Esophagus muscularis mucosa (tissue), 4 donors: Measurements from ENCODE around the gene SCFD2. TPM values are rescaled to one million over a fixed set of nuclear protein-coding genes. Genes with fewer than 3 reads are reported as not detected.

ENCODE experiments used
- DNase-seq: peaks from one replicate; pipeline ENCODE4 v3.0.0-alpha.2; 2017; ENCODE audit errors: extremely low spot score
- H3K27ac ChIP-seq, 4 donors: fragments of 200-600 bp; sonication (generic); replicated peaks in 1 of 4; 1 replicate in 3 of 4; 2 replicates in 1 of 4; pipeline ENCODE4 v1.5.1; 2016 to 2019; ENCODE audit warnings: mild to moderate bottlenecking in 1 of 4
- H3K27me3 ChIP-seq, 4 donors: fragments of 200-600 bp; sonication (generic); one replicate each; pipeline versions ENCODE4 v1.5.1 to v1.6.0; 2016 to 2019
- H3K36me3 ChIP-seq, 4 donors: fragments of 200-600 bp; sonication (generic); one replicate each; pipeline ENCODE4 v1.5.1; 2016 to 2019
- H3K4me1 ChIP-seq, 4 donors: fragments of 200-600 bp; sonication (generic); one replicate each; pipeline ENCODE4 v1.5.1; 2016 to 2019
- H3K4me3 ChIP-seq, 4 donors: fragments of 200-600 bp; sonication (generic); 1 replicate in 2 of 4; 2 replicates in 2 of 4; pipeline ENCODE4 v1.5.1; 2016 to 2019; ENCODE audit warnings: mild to moderate bottlenecking in 4 of 4, moderate library complexity in 1 of 4
- H3K9me3 ChIP-seq, 4 donors: fragments of 200-600 bp; sonication (generic); 1 replicate in 3 of 4; 2 replicates in 1 of 4; pipeline ENCODE4 v1.5.1; 2016 to 2019
- EP300 ChIP-seq: sonication (generic); formaldehyde crosslinking; IDR thresholded peaks from one replicate; pipeline ENCODE4 v1.6.1; 2017; ENCODE audit warnings: antibody characterized with exemption
- POLR2A ChIP-seq: fragments of 450-650 bp; IDR thresholded peaks from one replicate; pipeline ENCODE4 v1.6.1; 2017; ENCODE audit warnings: antibody characterized with exemption, moderate library complexity, mild to moderate bottlenecking, low read depth
- POLR2AphosphoS5 ChIP-seq, 2 donors: sonication (generic); formaldehyde crosslinking; IDR thresholded peaks; one replicate each; pipeline ENCODE4 v1.6.1; 2017; ENCODE audit warnings: antibody characterized with exemption in 2 of 2
- WGBS: methylation state at CpG from one replicate; pipeline ENCODE4 v1.1.5; 2018; 5-methylcytosine and 5-hydroxymethylcytosine counted together
- intact Hi-C: fragments of 100-400 bp; cut with DNase I; formaldehyde crosslinking; loops from one replicate; pipeline ENCODE4 v1.15.1; 2023
- total RNA-seq, 4 donors: library from RNA; depleted of rRNA; stranded (reverse); fragments of >200 nt; gene quantifications; one replicate each; pipeline versions ENCODE4 v1.1.0 to v1.2.1, GENCODE V29; 2016
- TF ChIP-seq, protein P1 (sequence below), 3 experiments: fragments of 200-600 bp in 2 of 3; fragments of 450-650 bp in 1 of 3; sonication (generic) in 2 of 3; IDR thresholded peaks; one replicate each; pipeline ENCODE4 v1.5.1; 2017 to 2019; ENCODE audit warnings: antibody characterized with exemption in 3 of 3, mild to moderate bottlenecking in 2 of 3, moderate library complexity in 1 of 3

SCFD2 gene
- total RNA-seq, 4 donors from 2014 or later = 10.0 to 15.7 (median 12.7) TPM

DNA sequence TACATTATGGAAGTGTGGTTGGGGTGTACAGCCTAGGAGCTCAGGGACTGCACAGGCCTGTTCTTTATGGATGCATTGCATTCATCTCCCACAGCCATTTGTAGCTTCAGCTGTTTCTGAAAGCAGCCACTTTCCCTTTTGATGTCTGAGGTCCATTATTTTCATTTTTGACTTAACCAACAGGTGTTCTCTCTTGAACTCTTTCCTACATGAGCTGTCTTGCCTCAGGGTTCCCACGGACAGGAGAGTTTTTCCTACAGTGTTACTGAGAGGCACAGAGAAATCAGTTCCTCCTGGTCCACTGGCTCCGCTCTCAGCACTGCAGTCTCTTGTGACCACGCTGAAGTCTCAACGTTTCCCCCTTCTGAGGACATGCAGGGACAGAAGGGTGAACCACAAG is 416.5 kb downstream of the SCFD2 start:
- Histone ChIP-seq H3K4me3 (no peak overlapping the region), H3K4me1 (no peaks in the 10 kb centered on the region), H3K27me3 (no peaks in the 10 kb centered on the region), H3K36me3 (no peaks in the 10 kb centered on the region), H3K27ac (no peak overlapping the region), H3K9me3 (no peaks in the 10 kb centered on the region)
- DNase-seq = no peak
- TF ChIP-seq, protein P1, sequence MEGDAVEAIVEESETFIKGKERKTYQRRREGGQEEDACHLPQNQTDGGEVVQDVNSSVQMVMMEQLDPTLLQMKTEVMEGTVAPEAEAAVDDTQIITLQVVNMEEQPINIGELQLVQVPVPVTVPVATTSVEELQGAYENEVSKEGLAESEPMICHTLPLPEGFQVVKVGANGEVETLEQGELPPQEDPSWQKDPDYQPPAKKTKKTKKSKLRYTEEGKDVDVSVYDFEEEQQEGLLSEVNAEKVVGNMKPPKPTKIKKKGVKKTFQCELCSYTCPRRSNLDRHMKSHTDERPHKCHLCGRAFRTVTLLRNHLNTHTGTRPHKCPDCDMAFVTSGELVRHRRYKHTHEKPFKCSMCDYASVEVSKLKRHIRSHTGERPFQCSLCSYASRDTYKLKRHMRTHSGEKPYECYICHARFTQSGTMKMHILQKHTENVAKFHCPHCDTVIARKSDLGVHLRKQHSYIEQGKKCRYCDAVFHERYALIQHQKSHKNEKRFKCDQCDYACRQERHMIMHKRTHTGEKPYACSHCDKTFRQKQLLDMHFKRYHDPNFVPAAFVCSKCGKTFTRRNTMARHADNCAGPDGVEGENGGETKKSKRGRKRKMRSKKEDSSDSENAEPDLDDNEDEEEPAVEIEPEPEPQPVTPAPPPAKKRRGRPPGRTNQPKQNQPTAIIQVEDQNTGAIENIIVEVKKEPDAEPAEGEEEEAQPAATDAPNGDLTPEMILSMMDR (IDR thresholded peaks at IDR 0.05) = no peak
- TF ChIP-seq POLR2A (no peak), EP300 (no peak), POLR2AphosphoS5 (IDR thresholded peaks at IDR 0.05) (no peak)
- intact Hi-C loops = no loop called here
- WGBS = 72% methylated on average over 4 of the region's 4 CpGs

DNA sequence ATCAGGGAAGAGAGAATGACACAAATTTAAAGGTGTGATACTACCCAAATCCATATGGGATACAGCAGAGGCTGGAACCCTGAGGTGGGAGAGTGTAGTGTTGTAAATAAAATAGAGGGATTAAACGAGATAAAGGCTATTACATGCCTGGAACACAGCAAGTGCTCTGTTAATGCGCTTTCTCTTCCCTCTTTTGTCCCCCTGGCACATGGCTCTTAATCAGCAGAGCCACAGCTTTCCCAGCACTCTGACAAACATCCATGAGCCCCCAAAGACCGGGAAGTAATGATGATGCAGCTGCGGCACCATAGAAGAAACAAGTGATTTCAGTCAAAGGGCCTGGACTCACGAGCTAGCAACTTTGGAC is 417.8 kb downstream of the SCFD2 start:
- Histone ChIP-seq H3K9me3 (no peaks in the 10 kb centered on the region), H3K27ac (no peak overlapping the region), H3K36me3 (no peaks in the 10 kb centered on the region), H3K4me1 (no peaks in the 10 kb centered on the region), H3K4me3 (no peak overlapping the region), H3K27me3 (no peaks in the 10 kb centered on the region)
- intact Hi-C loops = no loop called here
- 84% methylated on average over 5 of the region's 5 CpGs for WGBS
- no peak for DNase-seq
- TF ChIP-seq, protein P1 (IDR thresholded peaks at IDR 0.05) = no peak
- TF ChIP-seq EP300 (no peak), POLR2AphosphoS5 (IDR thresholded peaks at IDR 0.05) (no peak), POLR2A (no peak)

DNA sequence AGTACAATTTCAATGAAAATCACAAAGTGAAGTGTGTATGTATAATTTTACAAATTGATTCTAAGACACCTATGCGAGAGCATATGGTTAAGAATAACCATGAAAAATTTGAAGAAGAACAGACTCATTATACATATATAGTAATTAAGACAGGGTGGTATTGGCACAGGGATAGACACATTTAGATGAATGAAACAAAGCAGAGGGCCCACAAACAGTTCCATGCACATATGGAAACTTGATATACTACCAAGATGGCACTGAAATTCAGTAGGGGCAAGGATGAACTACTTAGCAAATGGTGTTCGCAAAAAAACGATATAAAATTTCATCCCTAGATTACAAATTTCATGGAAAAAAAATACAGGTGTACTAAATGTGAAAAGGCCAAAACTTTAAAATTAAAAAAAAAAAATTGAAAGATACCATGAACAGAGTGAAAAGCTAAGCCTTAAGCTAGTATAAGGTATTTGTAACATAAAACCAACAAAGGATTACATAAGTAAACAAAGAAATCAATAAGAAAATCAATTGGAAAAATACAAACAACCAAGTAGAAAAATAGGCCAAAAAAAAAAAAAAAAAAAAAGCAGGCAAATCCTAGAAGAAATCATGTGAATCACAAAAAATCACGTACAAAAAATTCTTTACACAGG is 418.3 kb downstream of the SCFD2 start:
- Histone ChIP-seq H3K9me3 (no peaks in the 10 kb centered on the region), H3K4me1 (no peaks in the 10 kb centered on the region), H3K36me3 (no peaks in the 10 kb centered on the region), H3K4me3 (no peak overlapping the region), H3K27me3 (no peaks in the 10 kb centered on the region), H3K27ac (no peak overlapping the region)
- 94% methylated on average over 4 of the region's 4 CpGs for WGBS
- no peak for DNase-seq
- TF ChIP-seq POLR2AphosphoS5 (IDR thresholded peaks at IDR 0.05) (no peak), POLR2A (no peak), EP300 (no peak)
- TF ChIP-seq, protein P1 (IDR thresholded peaks at IDR 0.05) = no peak
- intact Hi-C loops = no loop called here

DNA sequence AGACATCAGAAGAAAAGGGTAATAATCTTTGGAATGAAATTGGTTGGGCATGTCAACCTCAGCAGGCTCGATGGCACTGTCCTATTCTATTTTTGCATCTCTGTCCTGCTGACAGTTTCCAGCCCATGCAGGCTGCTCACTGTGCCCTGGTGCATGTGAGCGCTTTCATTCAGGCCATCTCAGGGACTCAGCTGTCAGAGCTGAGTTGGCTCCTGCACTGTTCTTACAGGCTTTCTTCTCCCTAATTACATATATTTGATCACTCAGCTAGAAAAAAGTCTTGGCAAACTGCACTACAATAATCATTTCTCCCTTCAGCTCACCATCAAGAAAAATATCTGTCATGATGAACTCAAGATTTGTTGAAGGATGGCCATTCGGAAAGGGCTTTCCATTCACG is 419.0 kb downstream of the SCFD2 start:
- WGBS = 84% methylated on average over 4 of the region's 4 CpGs
- Histone ChIP-seq H3K9me3 (no peaks in the 10 kb centered on the region), H3K36me3 (no peaks in the 10 kb centered on the region), H3K27ac (no peak overlapping the region), H3K27me3 (no peaks in the 10 kb centered on the region), H3K4me3 (no peak overlapping the region), H3K4me1 (no peaks in the 10 kb centered on the region)
- DNase-seq = no peak
- intact Hi-C loops = no loop called here
- TF ChIP-seq POLR2AphosphoS5 (IDR thresholded peaks at IDR 0.05) = no peak
- TF ChIP-seq POLR2A = no peak
- no peak for TF ChIP-seq EP300
- TF ChIP-seq, protein P1 (IDR thresholded peaks at IDR 0.05) = no peak

DNA sequence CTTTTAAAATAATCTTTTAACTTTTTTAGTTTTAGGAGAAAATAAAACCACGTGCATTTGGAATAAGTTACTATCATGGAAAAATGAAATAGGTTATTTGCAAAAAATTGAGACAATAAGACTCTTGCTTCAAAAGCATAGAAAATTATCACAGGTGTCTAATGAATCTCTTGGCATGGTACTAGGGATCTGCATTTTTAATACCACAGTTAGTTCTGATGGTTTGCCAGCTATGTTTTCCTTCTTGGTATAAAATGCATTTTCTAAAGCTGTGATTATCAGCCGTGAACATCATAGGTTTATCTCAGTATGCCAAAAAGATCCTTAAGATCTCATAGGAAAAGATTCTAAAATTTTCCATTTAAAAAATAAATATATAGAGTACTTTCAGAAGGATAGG is 419.9 kb downstream of the SCFD2 start:
- Histone ChIP-seq H3K4me1 (no peaks in the 10 kb centered on the region), H3K36me3 (no peaks in the 10 kb centered on the region), H3K4me3 (no peak overlapping the region), H3K27me3 (no peaks in the 10 kb centered on the region), H3K27ac (no peak overlapping the region), H3K9me3 (no peaks in the 10 kb centered on the region)
- TF ChIP-seq, protein P1 (IDR thresholded peaks at IDR 0.05) = no peak
- TF ChIP-seq POLR2A (no peak), EP300 (no peak), POLR2AphosphoS5 (IDR thresholded peaks at IDR 0.05) (no peak)
- 87% methylated on average over 2 of the region's 2 CpGs for WGBS
- intact Hi-C loops = no loop called here
- DNase-seq = no peak
